GM19372 (cell line): Measurements from ENCODE around the gene KCNJ15.

Experiments used
- ATAC-seq: cut with Tn5 transposase; IDR thresholded peaks from one replicate; pipeline ENCODE4 v1.9.1; 2021; ENCODE audit warnings: mild to moderate bottlenecking, low read depth, moderate library complexity; ENCODE audit not compliant: unreplicated experiment

Gene KCNJ15

DNA sequence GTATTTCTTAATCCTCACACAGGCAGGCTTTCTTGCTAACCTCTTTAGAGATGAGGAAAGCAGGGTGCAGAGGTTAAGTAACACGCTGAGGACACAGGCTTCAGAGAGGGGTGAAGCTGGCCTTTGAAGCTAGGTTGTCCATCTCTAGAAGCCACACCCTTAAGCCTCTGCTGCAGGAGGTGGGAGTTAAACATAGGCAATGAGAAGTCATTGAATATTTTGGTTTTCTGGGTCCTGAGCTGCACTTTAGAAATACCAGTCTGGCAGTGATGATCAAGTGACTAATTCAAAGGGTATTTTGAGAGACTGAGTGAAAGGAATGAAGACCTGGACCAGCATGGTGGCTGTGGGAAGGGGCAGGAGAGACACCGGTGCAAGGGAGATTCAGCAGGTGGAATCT, 9.9 kb downstream of the KCNJ15 start:
- ATAC-seq: no peak

DNA sequence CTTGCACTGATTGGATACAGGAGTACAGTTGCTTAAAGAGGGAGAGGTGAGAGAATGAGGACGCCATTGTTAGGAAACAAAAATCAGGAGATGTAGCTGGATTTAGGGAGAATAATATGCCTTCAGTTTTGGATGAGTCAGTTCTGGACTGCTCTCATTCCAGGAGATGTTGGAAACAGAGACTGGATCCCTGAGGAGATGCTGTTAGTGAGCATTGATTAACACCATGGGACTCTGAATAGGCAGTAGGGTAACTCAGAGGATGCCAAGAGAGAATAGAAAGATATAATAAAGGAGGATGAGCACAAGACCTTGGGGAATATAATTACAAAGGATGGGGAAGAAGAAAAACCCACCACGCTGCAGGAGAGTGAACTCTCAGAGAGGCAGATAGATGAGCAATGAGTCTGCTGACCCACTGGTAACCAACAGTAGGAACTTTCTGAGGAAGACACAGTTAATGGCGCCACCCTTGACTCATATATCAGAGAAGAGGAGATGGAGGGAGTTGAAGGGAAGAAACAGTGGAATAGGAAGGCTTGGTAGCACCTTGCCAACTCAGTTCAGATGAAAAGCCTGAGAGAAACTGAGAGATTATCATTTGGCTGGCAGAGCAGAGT, 10.5 kb downstream of the KCNJ15 start:
- no peak for ATAC-seq

DNA sequence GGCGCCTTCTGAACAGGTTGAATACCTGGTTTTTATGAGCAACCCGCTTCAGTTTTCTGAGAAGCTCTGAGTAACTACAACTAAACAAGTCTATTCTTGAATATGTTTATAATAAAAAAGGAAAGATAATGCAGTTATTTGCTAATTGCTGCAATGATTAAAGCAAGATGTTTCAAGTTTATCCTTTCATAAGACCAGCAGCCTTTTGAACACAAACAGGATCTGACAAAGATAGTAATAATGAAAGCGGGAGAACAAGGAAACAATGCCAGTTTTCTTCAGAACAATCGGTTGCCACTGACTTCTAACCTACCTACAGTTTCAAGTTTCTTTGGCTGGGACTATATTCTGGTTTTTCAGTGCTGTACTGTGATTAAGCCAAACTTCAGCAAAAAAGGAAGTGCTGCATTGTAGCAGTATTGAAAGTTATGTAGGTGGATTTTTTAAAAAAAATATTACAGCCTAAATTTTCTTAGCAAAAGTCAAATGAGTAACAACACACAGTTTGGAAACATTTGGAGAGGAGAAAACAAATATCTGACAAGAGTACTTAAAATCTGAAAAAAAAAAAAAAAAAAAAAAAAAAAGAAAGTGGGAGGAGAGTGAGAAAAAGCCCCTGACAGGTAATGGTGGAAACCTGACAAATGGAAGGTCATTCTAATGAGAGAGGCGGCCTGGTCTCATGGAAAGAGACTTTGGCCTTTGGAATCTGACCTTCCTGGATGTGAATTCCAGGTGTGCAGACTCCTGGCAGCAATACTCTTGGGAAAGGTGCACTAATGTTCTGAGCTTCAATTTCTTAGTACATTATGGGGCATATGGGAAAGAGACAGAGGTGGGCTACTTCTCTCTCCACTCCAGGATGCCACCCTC, 11.4 kb downstream of the KCNJ15 start:
- peak; percentile 39 for ATAC-seq

DNA sequence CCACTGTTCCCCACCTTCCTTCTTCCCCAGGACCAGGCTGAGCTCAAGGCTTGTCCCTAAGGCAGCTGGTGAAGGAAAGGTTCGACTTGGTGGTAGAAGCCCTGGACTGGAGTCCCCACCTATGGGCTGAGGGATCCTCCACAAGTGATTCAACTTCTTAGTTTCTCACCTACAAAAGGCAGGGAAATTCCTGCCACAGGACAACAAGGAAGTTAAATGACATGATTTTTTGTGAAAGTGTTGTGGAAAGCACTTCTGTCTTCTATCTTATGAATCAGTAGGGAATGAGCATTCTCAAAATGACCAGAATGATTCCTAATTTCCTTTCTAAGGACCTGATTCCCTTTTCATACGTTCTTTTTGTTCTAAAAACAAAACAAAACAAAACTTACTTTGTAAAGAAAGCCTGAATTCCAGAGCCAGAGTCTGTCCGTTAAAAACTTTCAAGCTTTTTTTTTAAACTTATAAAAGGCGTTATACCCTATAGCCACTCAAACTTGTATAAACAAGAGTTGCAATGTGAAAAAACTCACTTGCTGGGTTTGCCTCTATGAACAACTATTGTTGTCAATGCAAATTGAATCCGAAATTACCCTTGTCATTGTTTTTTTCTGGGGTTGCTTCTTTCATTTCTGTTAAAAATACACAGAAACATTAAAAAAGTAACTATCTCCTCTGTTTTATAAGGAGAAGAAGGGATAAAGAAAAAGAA, 12.2 kb downstream of the KCNJ15 start:
- peak; percentile 39 for ATAC-seq

DNA sequence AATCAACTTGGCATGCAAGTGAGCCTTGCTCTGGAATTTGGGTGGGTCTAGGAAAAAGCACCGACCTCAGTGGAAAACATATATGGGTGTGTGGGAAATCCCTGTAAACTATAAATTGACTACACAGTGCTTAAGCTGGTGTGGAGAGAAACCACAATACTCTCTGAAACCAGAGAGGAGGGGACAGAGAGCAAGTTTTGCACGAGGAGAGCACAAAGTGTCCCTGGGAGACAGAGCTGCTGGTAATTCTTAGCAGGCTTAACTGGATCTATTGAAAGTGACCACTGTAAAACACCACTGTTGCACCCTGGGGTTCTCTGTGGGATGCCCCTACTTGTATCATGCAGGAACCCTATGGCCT, 12.8 kb downstream of the KCNJ15 start:
- ATAC-seq: peak; percentile 70

DNA sequence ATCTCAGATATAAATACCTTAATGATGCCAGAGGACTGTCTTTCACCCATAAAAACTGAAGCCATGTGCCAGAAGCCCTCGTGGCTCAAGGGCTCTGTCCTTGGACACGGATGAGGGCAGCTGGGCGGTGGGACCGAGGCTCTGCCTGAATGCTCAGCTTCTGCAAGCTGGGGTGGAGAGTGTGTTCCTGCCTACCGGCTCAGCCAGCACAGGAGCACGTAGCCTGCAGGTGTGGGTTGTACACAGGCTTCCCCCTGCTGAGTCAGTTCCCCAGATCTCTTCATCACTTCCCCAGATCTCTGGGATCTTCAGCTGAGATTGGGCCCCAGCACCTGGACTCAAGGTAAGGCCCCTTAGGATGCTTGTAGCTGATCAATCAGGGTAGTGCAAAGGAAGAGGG, 15.4 kb downstream of the KCNJ15 start:
- no peak for ATAC-seq

DNA sequence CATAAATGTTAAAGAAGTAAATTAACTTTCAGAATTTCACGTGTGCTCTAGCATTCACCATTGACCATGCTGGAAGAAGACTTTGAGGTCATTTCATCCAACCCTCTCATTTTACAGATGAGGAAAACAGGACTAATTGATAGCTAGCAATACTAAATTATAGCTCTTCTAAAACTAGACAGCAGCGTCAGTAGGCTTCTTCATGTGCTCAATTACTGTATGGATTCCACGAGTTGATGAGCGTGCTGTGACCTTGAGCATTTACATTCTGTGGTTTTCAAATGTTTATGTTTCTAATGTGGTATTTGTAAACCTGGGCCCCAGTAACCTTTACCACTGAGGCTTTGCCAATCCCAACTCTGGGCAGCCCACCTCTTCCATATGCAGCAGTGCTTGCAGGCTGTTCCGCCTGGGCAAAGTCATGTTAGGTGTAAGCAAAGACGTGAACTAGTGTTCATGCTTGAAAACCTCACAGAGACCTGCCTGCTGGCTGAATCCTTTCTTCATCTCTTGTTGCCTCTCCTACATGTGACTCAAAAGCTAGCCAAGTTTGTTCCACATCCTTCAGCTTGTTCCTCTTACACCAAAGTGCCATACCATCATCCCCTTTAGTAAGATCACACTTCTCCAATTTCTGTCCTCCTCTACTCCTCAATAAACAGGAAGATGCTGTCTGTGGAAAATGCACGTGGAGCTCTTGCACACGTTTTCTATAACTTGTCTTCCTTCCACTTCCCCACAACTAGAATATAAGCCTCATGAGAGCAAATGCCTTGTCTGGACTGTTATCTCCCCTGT, 17.2 kb downstream of the KCNJ15 start:
- no peak for ATAC-seq

DNA sequence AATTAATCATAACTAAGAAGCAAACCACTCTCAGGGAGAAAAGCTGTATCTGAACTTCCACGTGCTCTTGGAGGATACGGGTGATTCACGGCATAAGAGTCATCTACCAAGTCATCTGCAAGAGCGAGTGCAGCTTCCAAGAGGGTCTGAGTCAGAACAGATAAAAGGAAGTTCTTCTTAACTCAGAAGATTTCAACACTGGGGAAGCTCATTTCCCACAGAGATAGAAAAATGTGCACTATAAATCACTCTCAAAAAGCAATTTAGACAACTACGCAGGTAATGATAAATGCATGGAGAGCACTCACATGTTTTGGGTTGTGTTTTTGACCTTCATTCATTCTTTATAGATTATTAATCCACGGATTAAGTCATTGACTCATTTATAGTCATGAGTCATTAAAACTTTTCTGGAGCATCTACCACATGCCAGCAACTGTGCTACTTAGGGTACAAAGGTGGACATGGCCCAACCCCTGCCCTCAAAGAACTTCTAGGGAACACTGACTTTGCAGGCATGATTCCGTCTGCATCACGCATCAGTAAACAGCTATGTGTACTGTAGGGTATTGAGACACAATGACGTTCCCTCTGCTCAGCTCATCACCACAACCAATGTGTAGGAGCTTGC, 20.8 kb downstream of the KCNJ15 start:
- no peak for ATAC-seq

DNA sequence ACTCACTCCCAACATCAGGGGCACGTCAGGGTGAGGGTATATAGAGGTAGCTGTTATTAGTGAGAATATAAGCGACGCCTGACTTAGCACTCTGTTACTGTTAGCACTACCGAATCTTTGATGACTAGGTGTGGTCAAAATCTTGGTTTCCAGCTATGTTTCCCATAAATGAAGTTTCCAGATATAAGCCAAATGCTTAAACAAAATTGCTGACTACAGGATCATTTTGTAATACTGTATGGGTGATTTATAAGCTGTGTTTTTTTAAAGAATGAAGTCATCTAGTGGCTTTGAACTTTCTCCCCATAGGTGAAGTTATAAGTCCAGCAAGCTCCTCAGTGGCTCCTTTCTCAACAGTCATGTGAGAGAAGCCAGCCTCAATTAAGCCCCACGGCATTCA, 23.7 kb downstream of the KCNJ15 start:
- ATAC-seq: no peak

DNA sequence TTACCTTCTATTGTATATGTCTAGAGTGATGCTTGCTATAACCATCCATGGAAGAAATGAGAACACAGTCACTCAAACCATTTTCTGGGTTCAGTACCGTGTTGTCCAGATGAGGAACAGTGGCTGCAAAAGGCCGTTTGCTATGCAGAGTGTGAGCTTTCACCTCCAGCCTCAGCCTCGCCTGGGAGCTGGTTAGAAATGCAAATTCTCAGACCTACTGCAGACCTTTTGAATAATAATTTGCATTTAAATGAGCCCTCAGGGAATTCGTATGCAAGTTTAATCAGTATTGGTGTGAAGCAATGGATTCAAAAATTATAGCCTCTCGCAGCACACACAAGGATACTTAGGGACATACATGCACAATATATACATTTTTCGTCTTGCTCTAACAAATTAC, 24.1 kb downstream of the KCNJ15 start:
- no peak for ATAC-seq

DNA sequence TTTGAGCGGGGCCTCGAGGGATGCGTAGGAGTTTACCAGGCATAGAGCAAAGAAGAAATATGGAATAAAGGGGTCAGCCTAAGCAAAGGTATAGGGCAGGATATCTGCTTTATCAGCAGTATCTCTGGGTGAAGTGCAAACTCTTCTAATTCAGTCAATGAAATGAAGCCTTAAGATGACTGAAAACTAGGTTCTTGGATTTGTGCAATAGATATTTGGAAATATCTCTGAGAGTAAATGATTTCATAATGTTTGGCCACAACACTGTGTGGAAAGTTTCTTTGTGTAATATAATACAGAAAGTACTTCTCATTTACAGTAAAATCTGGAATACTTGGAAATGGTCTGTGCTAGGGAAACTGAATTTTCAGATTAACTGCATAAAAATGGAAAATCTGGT, 26.1 kb downstream of the KCNJ15 start:
- no peak for ATAC-seq

DNA sequence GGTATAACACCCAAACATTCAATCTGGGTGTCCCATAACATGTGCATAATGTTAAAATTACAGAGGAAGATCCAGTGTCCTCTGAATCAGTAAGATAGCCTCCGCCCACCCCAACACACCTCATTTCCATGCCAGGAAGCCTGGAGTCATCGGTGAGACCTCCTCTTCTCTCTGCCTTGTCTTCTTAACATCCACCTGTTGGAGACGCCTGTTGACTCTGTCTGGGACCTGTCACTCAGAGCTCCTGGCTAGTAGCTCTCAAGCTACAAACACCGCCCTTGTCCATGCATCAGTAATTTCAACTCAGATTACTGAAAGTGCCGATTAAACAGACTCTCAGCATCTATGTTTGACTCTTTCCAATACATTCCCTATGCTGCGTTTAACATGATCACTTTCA, 27.4 kb downstream of the KCNJ15 start:
- ATAC-seq: no peak

DNA sequence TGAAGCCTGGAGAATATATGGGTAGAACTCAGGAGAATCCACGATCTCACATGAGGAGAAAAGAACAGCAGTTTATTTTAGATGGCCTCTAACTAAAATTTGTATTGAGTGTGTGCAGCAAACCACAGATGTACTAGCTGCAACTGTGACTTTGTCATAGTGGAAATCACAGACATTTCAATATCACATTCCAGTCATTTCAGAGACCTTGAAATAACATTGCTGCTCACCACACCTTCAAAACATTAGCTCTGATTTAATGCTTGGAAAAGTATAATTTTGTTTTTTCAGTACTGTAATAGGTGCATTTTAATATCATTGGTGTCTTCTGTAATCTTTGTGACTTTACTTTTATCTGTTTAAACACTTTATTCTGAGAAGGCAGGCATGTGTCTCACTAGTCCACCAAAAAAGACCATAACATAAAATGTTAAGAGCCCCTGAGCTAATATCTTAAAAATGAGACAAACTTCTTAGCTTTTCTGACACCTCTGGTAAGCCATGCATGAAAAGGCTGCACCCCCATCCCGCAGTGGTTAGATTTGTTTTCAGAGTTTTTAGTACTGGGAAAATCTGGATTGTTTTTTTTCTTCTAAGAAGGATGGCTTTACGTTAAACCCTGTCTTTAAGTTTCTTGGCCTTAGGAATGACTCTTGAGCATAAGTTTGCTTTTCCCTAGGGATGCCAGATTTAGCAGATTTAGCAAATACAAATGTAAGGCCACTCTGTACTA, 30.1 kb downstream of the KCNJ15 start:
- ATAC-seq: no peak

DNA sequence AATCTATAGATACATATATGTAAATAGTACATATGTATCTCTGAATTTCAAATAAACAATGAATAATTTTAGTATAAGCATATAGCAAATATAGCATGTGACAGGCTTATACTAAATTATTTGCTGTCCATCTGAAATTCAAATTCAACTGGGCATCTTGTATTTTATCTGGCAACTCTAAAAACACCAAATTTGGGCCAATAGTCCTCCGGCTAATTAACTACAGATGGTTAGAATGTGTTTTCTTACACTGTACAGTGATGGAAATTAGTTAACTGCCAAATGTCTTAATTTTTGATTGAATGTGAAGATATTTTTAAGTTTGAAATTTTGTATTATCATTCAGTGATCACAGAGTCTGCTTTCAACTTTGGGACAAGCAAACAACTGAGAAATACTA, 30.7 kb downstream of the KCNJ15 start:
- no peak for ATAC-seq

DNA sequence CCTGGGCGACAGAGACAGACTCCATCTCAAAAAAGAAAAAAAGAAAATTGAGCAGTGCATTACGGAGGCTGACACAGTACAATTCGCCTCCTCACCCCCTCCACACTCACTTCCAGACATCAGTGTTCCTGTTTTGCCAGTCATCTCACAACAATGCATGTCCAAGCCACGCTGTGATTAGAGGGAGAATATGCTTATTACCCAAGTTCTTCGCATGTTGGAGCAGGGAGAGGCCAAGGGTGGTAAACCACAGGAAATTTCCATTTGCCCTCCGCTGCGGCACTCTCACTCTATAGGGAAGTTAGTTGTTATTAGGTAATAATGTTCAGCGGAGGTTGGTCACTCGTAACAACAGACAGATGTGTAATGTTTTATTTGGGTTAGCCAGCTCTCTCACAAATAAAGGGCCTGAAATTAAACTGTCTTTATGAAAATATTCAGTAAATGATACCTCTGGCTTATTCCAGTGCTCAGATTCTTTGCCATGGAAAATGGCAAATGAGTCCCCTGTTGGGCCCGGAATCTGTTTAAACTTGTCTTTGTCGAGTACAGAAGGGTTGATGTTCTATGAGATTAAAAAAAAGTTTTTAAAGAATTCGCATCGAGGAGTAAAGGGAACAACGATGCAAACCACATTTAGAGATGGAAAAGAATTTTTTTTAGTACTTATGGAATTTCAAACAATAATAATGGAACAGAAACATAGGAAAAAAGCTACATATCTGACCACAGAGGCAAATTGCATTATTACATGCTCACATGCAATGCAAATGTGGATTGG, 33.1 kb downstream of the KCNJ15 start:
- no peak for ATAC-seq

DNA sequence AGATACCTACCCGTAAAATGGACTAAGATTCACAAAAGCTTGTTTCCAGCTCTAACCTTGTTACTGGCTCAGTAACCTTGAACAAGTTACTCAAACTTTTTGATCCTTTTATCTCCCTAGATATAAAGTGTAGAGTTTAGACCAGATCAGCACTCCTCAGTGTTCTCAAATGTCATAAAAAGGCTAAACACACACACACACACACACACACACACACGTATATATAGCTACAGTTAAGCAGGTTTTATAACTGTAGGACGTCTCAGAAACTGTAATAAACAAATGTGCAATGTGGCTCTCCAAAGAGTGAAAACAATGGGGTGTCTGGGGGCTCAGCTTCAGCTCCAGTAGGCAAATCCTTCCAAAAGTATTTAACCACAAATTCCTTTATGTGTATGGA, 34.0 kb downstream of the KCNJ15 start:
- no peak for ATAC-seq

DNA sequence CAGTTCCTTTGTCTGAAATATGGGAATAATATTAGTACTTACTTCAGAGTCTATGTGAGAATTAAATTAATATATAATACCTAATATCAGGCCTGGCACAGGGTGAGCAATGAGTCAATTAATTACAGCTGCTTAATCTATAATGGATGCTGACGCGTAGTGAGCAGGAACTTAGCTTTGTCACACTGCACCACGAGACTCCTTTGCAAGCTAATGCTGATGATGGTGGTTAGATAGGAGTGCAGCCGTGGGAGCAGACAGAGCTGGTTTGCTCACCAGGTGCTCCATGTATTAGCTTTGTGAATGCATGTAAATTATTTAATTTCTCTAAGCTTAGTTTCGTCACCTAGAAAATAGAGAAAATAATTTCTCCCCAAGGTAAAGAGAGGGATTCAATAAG, 35.1 kb downstream of the KCNJ15 start:
- ATAC-seq: no peak

DNA sequence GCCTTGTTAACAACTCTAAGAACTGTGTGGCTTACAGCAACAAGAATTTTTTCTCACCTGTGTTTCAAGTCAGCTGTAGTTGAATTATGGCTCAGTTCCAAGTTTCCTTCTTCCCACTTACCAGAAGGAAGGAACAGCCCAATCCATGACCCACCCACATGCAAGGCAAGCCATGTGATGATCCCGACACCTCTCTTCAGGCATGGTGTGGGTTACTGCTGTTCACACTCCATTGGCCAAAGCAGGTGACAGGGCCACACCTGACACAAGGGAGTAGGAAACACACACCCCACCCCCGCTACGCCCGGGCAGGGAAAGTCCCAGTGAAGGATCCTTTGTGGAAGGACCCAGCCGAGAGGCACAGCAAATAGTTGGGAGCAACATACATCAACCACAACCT, 36.3 kb downstream of the KCNJ15 start:
- ATAC-seq: no peak

DNA sequence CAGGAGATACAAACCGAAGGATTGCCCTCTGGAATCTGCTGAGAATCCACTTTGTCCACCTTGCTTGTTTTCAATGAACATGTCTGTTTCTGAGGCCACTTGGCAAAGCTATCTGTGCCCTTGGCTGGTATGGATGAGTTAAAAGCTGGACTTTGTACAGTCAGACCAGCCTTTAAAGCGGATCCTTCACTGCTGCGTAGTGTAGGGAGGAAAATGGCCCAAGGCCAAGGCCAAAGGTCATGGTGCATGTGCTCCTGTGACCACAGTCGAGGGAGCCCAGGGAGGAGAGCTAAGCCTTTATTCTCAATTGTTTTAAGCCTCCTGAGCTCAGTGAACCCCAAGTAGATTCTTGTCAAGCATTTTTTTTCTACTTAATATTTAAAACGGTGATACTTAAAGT, 37.0 kb downstream of the KCNJ15 start:
- no peak for ATAC-seq
